A549 (cell line): ENCODE data around the gene VAMP7. TPM values are rescaled to one million over a fixed set of nuclear protein-coding genes. Genes with fewer than 3 reads are reported as not detected.

Source experiments
- ATAC-seq, 2 experiments: fragments of 200-7000 bp in 1 of 2; fragments of >200 bp in 1 of 2; cut with Nextera tagmentation in 1 of 2; cut with Tn5 transposase in 1 of 2; 3 replicates each; pipeline versions ENCODE4 v1.8.0 to v1.9.1; 2018 to 2020; ENCODE audit warnings: mild to moderate bottlenecking in 1 of 2, moderate library complexity in 1 of 2
- CTCF ChIA-PET: fragments of 300-600 bp; sonication (Branson Sonifier 250); formaldehyde crosslinking; extraction: SDS; loops from one replicate; lab custom pipeline; 2021; ENCODE audit warnings: antibody characterized with exemption, inconsistent platforms; lab: Yijun Ruan, JAX
- POLR2A ChIA-PET: fragments of 350-600 bp; formaldehyde crosslinking; extraction: SDS; loops from one replicate; lab custom pipeline; 2021; ENCODE audit warnings: antibody characterized with exemption, inconsistent platforms; lab: Yijun Ruan, JAX
- DNase-seq, 2 experiments: peaks; one replicate each; pipeline versions ENCODE4 v3.0.0 to v3.0.0-alpha.2; 2011 to 2016; ENCODE audit warnings: low read depth in 1 of 2, low spot score in 1 of 2
- FAIRE-seq: peaks from 2 replicates; lab custom pipeline; 2011; peaks lifted over from hg19 to GRCh38; lab: Jason Lieb, UNC
- H3K27ac ChIP-seq, 2 experiments: fragments of >200 bp; sonication (Bioruptor Twin); formaldehyde crosslinking; 3 replicates each; pipeline ENCODE4 v1.5.1; 2016 to 2017
- H3K4me1 ChIP-seq: fragments of >200 bp; sonication (Bioruptor Twin); formaldehyde crosslinking; 3 replicates; pipeline ENCODE4 v1.6.1; 2016
- H3K4me2 ChIP-seq: fragments of >200 bp; sonication (Bioruptor Twin); formaldehyde crosslinking; 3 replicates; pipeline ENCODE4 v1.6.1; 2016
- H3K4me3 ChIP-seq: fragments of >200 bp; sonication (Bioruptor Twin); formaldehyde crosslinking; 3 replicates; pipeline ENCODE4 v1.5.1; 2016
- H3K9me3 ChIP-seq: fragments of >200 bp; sonication (Bioruptor Twin); formaldehyde crosslinking; 3 replicates; pipeline ENCODE4 v1.6.1; 2016
- ATOH8 ChIP-seq: fragments of 250-450 bp; sonication (Bioruptor Pico); IDR thresholded peaks from 2 replicates; pipeline ENCODE4 v1.5.0; 2020; ENCODE audit warnings: low read depth, mild to moderate bottlenecking, moderate library complexity
- CEBPB ChIP-seq, 2 experiments: fragments of >200 bp in 1 of 2; sonication (Bioruptor Twin) in 1 of 2; formaldehyde crosslinking in 1 of 2; IDR thresholded peaks; 2 replicates each; pipeline ENCODE4 v1.6.1; 2012 to 2016
- FOSL2 ChIP-seq, 2 experiments: fragments of 450-650 bp in 1 of 2; fragments of >200 bp in 1 of 2; sonication (Bioruptor Twin) in 1 of 2; formaldehyde crosslinking; IDR thresholded peaks; 2 replicates each; pipeline versions ENCODE4 v1.5.0 to v1.6.1; 2016 to 2020; ENCODE audit warnings: mild to moderate bottlenecking in 1 of 2, moderate library complexity in 1 of 2
- GATA3 ChIP-seq: IDR thresholded peaks from 2 replicates; pipeline ENCODE4 v1.6.1; 2012; ENCODE audit warnings: borderline replicate concordance
- HES2 ChIP-seq: fragments of >200 bp; sonication (Bioruptor Twin); formaldehyde crosslinking; IDR thresholded peaks from 2 replicates; pipeline ENCODE4 v1.6.1; 2016
- HEYL ChIP-seq: fragments of 250-450 bp; sonication (Bioruptor Pico); IDR thresholded peaks from 2 replicates; pipeline ENCODE4 v1.8.0; 2021; ENCODE audit warnings: mild to moderate bottlenecking, moderate library complexity
- HMGXB4 ChIP-seq: fragments of 250-450 bp; sonication (Bioruptor Pico); IDR thresholded peaks from 2 replicates; pipeline ENCODE4 v1.5.0; 2021; ENCODE audit warnings: mild to moderate bottlenecking, moderate library complexity, borderline replicate concordance
- JUNB ChIP-seq: fragments of >200 bp; sonication (Bioruptor Twin); formaldehyde crosslinking; IDR thresholded peaks from 2 replicates; pipeline ENCODE4 v1.6.1; 2016
- KDM5A ChIP-seq: fragments of 200-600 bp; sonication (generic); IDR thresholded peaks from 2 replicates; pipeline ENCODE4 v1.6.1; 2016; ENCODE audit warnings: antibody characterized with exemption, mild to moderate bottlenecking
- MAZ ChIP-seq: fragments of 150-350 bp; IDR thresholded peaks from 2 replicates; pipeline ENCODE4 v1.6.1; 2014; ENCODE audit warnings: antibody characterized with exemption, low read depth, low read length, borderline replicate concordance
- NR3C1 ChIP-seq: fragments of >200 bp; sonication (Bioruptor Twin); formaldehyde crosslinking; IDR thresholded peaks from 3 replicates; pipeline ENCODE4 v1.6.1; 2017
- PBX3 ChIP-seq: IDR thresholded peaks from 2 replicates; pipeline ENCODE4 v1.6.1; 2012
- PHF8 ChIP-seq: fragments of 200-600 bp; sonication (generic); IDR thresholded peaks from 2 replicates; pipeline ENCODE4 v1.6.1; 2016; ENCODE audit warnings: low read depth, mild to moderate bottlenecking, antibody characterized with exemption, moderate library complexity, borderline replicate concordance
- RARB ChIP-seq: fragments of 250-450 bp; sonication (Bioruptor Pico); IDR thresholded peaks from 2 replicates; pipeline ENCODE4 v1.8.0; 2021; ENCODE audit warnings: mild to moderate bottlenecking, moderate library complexity
- RCOR1 ChIP-seq: fragments of 150-350 bp; IDR thresholded peaks from 2 replicates; pipeline ENCODE4 v1.6.1; 2014; ENCODE audit warnings: antibody characterized with exemption, low read length, low read depth
- REST ChIP-seq: fragments of 200-600 bp; sonication (generic); IDR thresholded peaks from 2 replicates; pipeline ENCODE4 v1.6.1; 2016; ENCODE audit warnings: antibody characterized with exemption, mild to moderate bottlenecking, moderate library complexity
- RFX5 ChIP-seq: fragments of 450-650 bp; IDR thresholded peaks from 2 replicates; pipeline ENCODE4 v1.7.1; 2014; ENCODE audit warnings: antibody characterized with exemption, mild to moderate bottlenecking, moderate library complexity
- RNF2 ChIP-seq: fragments of 200-600 bp; sonication (generic); IDR thresholded peaks from 2 replicates; pipeline ENCODE4 v1.6.1; 2016; ENCODE audit warnings: low read depth, mild to moderate bottlenecking, antibody characterized with exemption, moderate library complexity, borderline replicate concordance
- SREBF2 ChIP-seq: fragments of 450-650 bp; IDR thresholded peaks from 2 replicates; pipeline ENCODE4 v1.6.1; 2014; ENCODE audit warnings: mild to moderate bottlenecking, moderate library complexity
- USF2 ChIP-seq: fragments of 450-650 bp; IDR thresholded peaks from 2 replicates; pipeline ENCODE4 v1.6.1; 2014; ENCODE audit warnings: antibody characterized with exemption
- ZSCAN20 ChIP-seq: fragments of 250-450 bp; sonication (Bioruptor Pico); IDR thresholded peaks from 2 replicates; pipeline ENCODE4 v1.8.0; 2022; ENCODE audit warnings: mild to moderate bottlenecking, moderate library complexity
- WGBS: methylation state at CpG from one replicate; pipeline ENCODE4 v1.1.6; 2017; ENCODE audit errors: missing lambda C conversion rate; 5-methylcytosine and 5-hydroxymethylcytosine counted together
- polyA plus RNA-seq, 4 experiments: library from polyadenylated mRNA; depleted of rRNA in 3 of 4; stranded (reverse); fragments of >200 nt; fragmentation: RNase III in 1 of 4; extraction: RNeasy Plus Mini Kit Qiagen cat#74134 plus additional on column Dnase treatment in 1 of 4; gene quantifications; 2 replicates in 3 of 4; 3 replicates in 1 of 4; pipeline ENCODE4 v1.2.3, GENCODE V29; 2011 to 2017

VAMP7 gene
- polyA plus RNA-seq, 2 of the 4 experiments (the other 2 are of a cell fraction) = 35.4 to 53.7 TPM

GRCh38 chrX:155888139-155888538 is 7.0 kb downstream of the VAMP7 start:
- peak overlapping the region; percentile 37; the same call in 2 of the 3 replicates for H3K4me2 ChIP-seq
- ATAC-seq = peak; percentile 45 to 47; a peak in 5 of 6 replicates
- H3K9me3 ChIP-seq = no peaks in the 10 kb centered on the region
- ChIA-PET POLR2A (no interaction called here), CTCF (no interaction called here)
- TF ChIP-seq SREBF2 = no peak
- TF ChIP-seq NR3C1 = no peak
- no peak for TF ChIP-seq KDM5A
- TF ChIP-seq JUNB = 0 out of 2 replicates have a peak, but pooled peaks have one; percentile 33
- peak; percentile 44; the same call in 1 of the 2 replicates for TF ChIP-seq FOSL2 (IDR thresholded peaks at IDR 0.05)
- peak; percentile 72 for TF ChIP-seq FOSL2 (CRISPR knock-in tag; IDR thresholded peaks at IDR 0.05)
- TF ChIP-seq ATOH8 (CRISPR knock-in tag) = no peak
- no peak for TF ChIP-seq MAZ
- 0 out of 6 replicates have a peak overlapping the region, but pooled peaks of 1 of the 2 experiments have one; percentile 48 for H3K27ac ChIP-seq
- peak; percentile 46 for FAIRE-seq
- 10% methylated on average over 3 of the region's 3 CpGs for WGBS
- H3K4me3 ChIP-seq = no peak overlapping the region
- DNase-seq = peak in 1 of 2 experiments; percentile 60
- H3K4me1 ChIP-seq = peaks cover 9% of the 10 kb centered on the region; the same call in 2 of the 3 replicates

GRCh38 chrX:155889328-155889727 is 8.2 kb downstream of the VAMP7 start:
- no peak for ATAC-seq
- Histone ChIP-seq H3K4me1 (peaks cover 9% of the 10 kb centered on the region; the same call in 2 of the 3 replicates), H3K27ac (no peak overlapping the region), H3K9me3 (no peaks in the 10 kb centered on the region), H3K4me3 (no peak overlapping the region), H3K4me2 (no peak overlapping the region)
- WGBS = 47% methylated on average over 4 of the region's 4 CpGs
- DNase-seq = no peak
- POLR2A ChIA-PET = no interaction called here
- CTCF ChIA-PET = no interaction called here
- TF ChIP-seq MAZ (no peak), RARB (CRISPR knock-in tag) (no peak), RFX5 (no peak), RNF2 (no peak), SREBF2 (no peak), PHF8 (no peak), USF2 (no peak), RCOR1 (no peak), CEBPB (IDR thresholded peaks at IDR 0.05) (no peak), PBX3 (no peak), GATA3 (no peak), REST (no peak), HEYL (CRISPR knock-in tag) (no peak), HES2 (no peak), HMGXB4 (CRISPR knock-in tag) (no peak), ZSCAN20 (CRISPR knock-in tag) (no peak)
- no peak for FAIRE-seq
